Activated CD8-positive, alpha-beta memory T cell treated with anti-CD3 and anti-CD28 coated beads for 48 hours (primary cell): ENCODE data around the gene LST1.
A peak's percentile ranks its signal among the peaks of the same experiment; 100 is the strongest.
"Not testable (repeated sequence)": the region's sequence is repeated elsewhere in the genome, so short reads cannot be mapped to it uniquely, and the experiment has no call there.

Experiments
- DNase-seq, 3 experiments: peaks; one replicate each; pipeline ENCODE4 v3.0.0-alpha.2; 2020; ENCODE audit warnings: low read depth in 2 of 3, low spot score in 2 of 3

The LST1 gene

DNA sequence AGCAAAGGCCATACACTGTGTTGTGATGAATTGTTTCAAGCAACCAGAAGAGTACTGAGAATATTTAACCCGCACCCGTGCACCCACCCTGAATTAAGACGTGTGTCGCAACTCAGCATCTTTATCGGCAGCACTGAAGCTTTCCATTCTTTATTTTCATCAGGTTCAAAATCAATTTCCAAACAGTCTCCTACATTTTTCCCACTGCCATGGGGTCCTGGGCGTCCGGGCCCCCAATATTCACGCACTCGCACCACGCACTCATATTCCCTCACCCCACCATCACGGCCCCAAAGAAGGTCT, 5.7 kb upstream of the LST1 start:
- no peak for DNase-seq

DNA sequence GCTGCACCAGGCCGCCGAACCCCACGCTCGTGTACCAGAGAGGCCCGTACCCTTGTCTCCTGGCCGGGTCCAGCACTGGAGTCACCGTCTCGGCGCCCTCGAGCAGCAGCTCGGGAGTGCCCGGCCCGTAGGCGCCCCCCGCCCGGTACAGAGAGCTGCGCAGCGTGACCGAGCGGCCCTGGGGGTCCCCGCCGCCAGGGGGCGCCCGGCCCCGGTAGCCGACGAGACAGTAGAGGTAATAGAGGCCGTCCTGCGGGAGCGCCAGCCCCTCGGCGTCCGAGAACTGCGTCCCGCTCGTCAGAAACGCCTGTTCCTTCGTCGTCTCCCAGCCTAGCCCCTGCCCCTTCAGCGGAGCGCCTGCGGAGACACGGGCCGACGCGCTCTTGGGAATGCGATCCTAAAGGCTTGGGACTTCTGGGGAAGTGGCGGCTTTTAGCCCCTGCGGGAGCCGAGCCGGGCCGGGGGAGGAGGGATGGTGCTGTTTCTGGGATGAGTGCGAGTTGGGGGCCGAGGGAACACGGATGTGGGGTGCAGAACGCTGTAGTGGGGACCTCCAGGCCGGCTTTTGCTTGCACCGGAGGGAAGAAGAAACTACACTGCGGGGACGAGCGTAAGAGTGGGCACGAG, 5.2 kb upstream of the LST1 start:
- peak in 2 of 3 experiments; percentile 82 to 88 for DNase-seq

DNA sequence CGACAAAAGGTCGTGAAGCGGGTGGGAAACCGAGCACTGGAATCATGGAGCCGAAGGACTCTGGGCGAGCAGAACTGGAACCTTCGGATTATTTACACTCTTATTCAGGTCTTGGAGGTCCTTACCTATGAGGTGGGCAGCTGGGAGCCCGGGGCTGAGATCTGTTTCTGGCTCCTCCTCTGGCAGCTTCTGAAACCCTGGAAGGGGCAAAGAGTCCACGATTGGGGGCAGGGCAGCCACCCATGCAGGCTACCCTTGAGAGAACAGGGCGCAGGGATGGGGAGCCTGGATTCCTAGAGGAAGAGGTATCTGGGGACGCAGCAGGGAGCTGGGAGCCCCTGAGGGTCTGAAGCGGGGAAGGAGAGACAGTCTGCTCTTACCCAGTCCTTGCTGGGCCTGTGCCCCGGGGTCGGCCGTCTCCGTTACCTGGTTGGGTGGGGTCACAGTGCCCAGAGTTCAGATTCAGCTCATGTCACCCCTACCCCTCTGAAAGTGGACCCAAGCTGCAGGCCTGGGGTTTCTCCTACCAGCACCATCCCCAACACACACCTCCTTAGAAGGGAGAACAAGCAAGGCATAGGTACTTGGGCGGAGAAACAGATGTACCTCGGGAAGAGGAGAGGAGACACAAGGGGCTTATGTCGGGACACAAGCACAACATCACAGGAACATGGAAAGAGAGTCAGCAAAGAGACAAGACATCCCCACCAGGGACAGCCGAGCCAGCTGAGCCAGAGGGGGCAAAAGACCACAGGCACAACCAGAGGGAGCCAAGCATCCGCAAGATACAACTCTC, 4.4 kb upstream of the LST1 start:
- DNase-seq = no peak

DNA sequence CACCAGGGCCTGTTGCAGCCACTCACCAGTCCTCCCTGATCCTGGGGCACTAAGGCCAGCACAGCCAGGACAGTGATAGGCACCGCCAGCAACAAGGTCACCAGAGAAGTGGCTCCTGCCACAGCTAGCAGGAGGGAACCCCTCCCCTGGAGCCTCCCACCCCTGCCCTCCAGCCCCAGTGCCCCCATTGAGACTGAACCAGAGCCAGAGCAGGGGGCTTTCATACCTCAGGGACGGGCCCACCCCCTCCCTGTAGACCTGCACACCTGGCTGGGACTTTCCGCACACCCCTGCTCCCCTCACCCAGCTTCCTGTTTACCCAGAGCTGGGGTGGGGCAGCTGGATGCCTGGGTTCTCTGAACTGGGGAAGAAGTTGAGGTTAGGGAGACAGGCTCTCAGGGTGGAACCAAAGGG, 3.8 kb upstream of the LST1 start, which contains the start of gene LTB:
LTB (minus strand) TSS at position 195 of the 414 bp plus-strand sequence; CDS start at position 188, 7 bp downstream.
- no peak for DNase-seq

DNA sequence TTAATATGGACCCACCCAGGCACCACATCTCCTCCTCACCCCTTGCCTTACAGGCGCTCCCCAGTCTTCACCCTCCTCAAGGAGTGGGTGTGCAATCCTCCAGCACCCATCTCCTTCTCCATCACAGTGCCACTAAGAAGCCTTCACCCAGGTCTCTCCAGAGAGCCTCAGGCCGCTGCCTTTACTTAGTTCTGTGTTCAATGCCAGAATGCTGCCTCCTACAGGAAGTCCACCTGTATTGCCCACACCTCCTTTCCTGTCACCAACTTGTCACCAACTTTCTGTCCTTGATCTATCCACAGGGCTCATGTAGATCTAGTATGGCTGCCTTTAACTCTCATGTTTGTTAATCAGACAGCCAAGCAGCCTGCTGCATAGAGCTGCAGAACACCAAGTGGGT, 586 bp upstream of the LST1 start:
- no peak for DNase-seq

DNA sequence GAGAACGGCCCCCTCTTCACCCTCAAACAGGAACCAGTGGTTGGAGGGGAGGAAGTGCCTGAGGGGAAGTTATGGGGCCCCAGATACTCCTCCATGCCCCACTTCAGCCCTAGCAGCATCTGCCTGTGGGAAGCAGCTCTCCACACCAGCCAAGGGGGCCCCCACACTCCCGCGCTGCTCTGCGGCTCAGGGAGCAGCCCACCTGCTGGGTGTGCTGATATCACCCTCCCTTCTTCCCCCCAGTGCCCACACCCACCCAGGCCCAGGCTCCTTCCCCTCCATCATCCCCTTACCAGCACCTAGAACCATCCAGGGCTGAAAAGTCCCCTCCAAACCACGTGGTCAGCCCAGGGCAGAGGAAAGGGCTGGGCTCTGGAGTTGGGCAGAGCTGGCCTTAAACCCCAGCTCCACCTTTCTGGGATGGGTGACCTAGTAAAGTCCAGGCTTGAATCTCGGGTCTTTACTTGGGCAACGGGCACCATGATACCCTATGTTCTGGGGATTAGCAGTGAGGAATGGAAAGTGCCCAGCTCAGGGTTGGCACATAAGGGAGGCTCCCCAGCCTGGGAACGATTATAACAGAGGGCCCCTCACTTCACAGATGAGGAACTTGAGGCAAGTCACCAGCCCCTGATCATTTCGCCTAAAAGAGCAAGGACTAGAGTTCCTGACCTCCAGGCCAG, 663 bp downstream of the LST1 start:
- no peak for DNase-seq

DNA sequence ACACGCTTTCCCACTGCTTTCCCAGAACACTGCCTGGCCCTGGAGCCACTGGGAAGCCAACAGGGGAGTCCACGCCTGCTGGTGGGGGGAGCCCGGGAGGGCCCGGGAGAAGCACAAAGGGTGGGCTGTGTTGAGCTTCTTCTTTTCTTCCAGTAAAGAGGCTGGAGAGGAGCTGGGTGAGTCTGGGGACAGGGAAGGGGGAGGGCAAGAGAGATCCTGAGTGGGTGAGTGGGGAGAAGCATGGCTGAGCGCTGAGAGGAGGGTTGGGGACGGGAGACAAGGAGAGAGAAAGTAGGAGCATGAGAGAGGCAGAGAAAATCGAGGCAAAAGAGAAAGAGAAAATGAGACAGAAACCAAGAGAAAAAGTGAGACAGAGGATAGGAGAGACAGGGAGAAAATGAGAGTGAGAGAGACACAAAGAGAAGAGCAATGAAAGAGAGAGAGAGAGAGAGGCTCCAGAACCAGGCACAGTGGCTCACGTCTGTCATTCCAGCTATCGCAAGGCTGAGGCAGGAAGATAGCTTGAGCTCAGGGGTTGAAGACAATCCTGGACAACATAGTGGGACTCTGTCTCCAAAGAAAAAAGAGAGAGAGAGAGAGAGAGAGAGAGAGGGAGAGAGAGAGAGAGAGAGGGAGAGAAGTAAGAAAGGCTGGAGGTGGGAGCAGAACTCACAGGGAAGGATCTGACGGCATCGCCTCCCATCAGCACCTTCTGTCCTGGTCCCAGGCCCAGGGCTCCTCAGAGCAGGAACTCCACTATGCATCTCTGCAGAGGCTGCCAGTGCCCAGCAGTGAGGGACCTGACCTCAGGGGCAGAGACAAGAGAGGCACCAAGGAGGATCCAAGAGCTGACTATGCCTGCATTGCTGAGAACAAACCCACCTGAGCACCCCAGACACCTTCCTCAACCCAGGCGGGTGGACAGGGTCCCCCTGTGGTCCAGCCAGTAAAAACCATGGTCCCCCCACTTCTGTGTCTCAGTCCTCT, 2.0 kb downstream of the LST1 start:
- no peak for DNase-seq

DNA sequence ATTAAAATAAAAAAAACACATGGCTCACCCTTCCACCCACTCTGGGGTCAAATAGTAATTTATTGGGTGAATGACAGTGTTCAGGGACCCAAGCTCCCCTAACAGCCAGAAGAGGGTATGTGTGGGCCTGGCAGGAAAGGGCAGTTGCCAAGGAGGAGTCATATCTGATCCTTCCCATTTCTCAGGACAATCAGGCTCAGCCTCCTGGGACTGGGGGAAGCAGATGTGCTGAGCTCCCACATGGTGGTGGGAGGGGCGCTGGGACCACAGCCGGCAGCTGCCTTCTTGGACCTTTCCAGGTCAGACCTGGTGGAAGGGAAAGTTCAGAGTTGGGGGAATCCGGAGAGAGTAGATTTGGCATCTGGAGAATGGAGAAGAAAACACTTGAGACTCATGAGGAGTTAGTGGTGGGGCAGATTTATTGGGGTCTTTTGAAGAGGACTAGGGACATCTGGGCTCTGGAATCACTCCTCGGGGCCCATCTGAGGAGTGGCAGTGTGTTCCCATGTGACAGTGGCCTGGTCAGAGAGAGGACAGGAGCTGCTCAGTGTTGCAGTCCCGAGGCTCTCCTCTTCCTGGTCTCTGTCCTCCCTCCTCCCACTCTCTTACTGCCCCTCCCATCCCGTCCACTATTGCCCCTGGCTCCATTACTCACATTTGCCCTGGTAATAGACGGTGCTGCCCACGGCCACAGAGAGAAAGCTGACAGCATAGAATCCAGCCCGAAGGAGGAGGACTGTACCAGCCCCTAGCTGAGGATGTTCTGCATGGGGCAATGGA, 3.0 kb downstream of the LST1 start:
- no peak for DNase-seq

DNA sequence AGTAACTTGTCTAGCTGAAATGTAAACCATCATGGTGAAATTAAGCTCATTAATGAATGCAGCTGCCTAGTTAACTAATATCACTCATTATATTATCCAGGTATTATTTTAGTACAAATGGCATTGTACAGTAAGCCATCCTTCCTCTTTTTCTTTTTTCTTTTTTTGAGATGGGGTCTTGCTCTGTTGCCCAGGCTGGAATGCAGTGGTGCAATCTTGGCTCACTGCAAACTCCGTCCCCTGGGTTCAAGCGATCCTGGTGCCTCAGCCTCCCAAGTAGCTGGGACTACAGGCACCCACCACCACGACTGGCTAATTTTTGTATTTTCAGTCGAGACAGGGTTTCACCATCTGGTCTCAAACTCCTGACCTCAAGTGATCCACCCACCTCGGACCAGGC, 4.6 kb downstream of the LST1 start:
- DNase-seq = not testable (repeated sequence)

DNA sequence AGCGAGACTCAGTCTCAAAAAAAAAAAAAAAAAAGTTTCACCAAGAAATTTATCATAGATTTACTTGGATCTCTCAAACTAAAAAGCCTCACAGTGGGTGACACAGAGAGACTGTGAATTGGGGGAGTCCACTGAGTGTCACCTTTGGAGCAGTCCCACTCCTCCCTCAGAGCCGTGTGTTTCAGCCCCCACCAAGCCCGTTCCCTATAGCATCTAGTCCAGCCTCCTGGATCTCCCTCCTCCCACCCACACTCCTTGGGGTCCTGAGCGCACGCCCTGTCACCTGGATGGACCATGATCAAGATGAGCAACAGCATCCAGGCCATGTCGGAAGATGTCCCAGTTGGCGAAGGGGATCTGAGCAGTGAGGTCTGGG, 6.3 kb downstream of the LST1 start:
- no peak for DNase-seq

DNA sequence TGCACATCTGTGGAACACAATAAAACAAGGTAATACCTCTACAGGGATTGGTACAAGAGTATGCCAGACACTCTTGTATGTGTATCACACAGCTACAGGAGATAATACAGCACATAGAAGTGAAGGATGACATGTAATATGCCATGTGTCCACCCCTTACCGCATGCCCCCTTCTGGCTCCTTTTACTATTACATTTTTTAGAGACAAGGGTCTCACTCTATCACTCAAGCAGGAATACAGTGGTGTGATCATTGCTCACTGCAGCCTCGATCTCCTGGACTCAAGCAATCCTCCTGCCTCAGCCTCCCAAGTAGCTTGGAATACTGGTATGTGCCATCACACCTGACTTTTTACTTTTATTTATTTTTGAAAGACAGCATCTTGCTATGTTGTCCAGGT, 10.9 kb downstream of the LST1 start:
- DNase-seq = no peak

DNA sequence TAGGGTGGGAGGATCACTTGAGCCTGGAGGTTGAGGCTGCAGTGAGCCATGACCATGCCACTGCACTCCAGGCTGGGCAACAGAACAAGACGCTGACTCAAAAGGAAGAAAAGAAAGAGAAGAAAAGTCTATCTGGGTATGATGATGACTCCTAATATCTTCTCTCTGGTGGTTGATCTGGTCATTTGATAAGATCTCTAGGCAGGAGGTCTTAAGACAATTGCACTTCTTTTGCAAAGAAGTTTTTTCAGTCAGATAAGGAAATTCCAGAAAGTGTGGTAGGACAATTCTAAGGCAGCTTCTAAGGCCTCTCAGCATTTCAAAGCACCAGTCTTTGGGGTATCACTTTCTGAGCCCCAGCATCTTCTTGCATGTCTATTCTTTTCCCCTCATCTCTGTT, 21.2 kb downstream of the LST1 start:
- DNase-seq = no peak

DNA sequence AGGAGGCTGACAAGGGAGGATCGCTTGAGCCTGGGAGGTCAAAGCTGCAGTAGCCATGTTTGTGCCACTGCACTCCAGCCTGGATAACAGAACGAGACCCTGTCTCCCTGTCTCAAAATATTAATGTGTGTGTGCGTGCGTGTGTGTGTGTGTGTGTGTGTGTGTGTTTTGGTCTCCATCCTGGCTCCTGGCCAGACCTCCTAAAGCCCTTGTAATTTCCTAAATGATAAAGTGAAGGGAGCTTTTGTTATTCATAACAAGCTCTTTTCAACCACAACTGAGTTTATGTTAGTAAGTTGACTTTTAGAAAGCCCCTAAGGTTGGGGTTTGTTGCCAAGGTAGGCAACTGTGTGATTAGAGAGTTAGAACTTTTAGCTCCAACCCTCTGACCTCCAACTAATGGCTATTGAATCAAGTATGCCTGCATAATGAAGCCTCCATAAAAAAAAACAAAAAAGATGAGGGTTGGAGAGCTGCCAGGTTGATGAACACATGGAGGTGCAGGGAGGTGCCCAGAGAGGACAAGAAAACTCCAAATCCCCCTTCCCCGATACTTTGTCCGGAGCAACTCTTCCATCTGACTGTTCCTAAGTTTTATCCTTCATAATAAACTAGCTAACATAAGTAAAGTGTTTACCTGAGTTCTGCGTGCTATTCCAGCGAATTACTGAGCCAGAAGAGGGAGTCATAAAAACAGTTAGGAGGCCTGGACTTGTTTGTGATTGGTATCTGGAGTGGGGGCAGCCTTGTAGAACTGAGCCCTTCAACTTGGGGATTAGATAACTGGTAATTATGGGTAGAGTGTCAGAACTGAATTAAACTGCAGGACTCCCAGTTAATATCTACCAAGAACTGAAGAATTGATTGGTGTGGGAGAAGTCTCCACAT, 23.7 kb downstream of the LST1 start:
- DNase-seq = no peak

DNA sequence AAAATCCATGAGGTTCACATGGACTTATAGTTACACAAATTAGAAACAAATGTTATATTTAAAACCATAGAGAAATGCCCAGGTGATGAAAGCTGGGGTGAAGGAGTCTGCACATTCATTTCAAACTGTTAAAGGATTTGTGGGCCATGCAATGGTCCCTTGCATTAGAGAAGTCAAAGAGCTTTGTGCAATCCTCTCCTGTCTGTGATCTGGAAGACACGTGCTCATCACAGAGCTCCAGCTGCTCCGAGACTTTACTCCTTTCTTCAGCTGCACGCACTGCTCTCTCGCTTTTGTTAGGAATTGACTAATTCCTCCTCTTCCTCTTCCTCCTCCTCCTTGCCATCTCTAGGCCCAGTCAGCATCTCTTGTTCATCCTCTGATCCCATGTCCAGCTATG, 24.9 kb downstream of the LST1 start:
- no peak for DNase-seq

DNA sequence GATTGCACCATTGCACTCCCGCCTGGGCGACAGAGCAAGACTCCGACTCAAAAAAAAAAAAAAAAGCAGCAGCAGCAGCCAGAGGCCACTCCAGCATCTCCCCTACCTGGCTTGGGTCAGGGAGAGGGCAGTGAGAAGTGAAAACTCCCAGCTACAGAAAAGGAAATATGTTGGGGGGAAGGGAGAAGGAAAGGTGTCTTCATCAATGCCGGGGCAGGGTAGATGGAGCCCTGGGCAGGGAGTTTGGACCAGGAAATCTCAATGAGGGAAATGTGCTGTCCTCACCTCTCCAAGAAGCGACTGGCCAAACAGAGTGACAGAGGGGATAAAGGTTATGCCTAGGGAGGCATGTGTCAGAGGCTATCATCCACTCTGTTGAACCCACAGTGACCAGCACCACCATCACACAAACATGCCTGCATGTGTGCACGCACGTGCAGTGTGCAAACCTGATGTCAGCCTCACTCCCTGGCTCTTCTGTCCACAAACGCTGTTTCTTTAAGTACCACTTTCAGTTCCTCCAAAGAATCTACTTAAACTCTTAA, 28.1 kb downstream of the LST1 start:
- no peak for DNase-seq

DNA sequence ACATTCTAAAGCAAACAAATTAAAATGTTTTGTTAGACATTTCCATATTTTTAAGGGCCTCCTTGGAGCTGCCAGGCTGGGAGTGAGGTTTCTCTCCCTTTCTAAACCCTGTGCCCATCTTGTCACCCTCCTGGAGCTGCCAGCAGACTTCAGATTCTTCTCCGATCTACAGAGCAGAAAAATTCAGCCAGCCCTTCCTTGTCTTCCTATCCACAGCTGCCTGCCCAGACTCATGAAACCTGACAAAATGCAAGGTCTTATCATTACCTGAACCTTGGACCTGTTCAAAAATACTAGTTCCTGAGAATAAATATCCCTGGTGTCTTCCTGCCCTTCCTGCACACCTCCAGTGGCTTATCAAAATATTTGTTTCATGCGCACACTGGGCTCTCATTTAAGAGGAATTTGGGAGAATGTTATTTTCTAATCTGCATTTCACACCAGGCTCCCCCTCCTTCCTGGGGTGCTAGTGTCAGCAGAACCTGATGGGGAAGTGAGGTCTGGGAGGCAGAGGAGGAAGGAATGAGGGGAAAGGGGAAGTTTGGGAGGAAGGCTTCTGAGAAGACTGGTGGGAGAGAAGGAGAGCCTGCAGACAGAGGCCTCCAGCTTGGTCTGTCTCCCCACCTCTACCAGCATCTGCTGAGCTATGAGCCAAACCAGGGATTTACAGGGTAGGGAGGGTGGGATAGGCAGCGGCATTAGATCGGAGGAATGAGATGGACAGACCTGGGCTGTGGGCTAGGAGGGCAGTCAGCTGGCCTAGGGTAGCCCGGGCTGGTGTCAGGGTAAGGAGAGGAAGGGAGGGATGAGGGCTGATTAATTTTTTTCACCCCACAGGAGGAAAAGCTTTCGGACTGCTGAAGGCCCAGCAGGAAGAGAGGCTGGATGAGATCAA, 28.9 kb downstream of the LST1 start, which contains the start of gene AIF1:
AIF1 (plus strand) TSS at position 551 of the 895 bp plus-strand sequence; CDS start at position 647, 96 bp downstream.
- DNase-seq = no peak

DNA sequence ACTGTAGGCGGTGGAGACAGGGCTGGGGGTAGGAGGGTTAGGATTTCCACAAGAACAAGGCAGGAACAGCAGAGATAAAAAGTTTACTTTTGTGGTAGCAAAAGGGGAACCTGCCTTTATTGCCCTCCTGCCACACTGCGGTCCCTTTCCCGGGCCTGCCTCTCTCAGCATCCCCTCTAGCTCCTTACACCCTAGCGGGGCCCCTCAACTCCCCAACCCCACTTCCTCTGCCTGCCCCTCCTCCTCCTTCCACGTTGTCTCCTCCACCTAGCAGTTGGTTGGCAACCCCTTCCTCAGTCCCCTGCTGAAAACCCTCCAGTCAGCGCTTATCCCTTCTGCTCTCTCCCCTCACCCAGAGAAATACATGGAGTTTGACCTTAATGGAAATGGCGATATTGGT, 29.7 kb downstream of the LST1 start:
- DNase-seq = peak in 1 of 3 experiments; percentile 37

DNA sequence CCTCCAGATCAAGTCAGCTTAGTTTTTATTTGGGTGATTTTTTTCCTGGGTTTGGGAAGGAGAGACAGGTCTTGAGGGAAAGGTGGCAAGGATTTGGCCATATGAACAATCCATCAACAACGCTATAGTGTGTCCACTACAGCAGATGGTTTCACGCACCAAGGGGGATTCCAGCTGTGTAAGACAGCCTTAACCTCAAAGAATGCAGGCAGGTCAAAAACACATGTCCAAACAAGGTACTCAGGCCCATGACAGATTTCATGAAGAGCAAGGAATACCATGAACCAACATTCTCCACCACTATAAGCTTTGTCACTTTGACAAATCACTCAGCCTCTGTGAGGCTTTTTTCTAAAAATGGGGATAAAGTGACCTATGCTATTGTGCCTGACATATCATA, 30.9 kb downstream of the LST1 start:
- DNase-seq = no peak
